Ovary (tissue), 3 donors: Measurements from ENCODE around the gene CCDC78.

Experiments used
- POLR2A ChIP-seq: fragments of 450-650 bp; IDR thresholded peaks from one replicate; pipeline ENCODE4 v1.6.1; 2017; ENCODE audit warnings: antibody characterized with exemption, mild to moderate bottlenecking, moderate library complexity
- TF ChIP-seq, protein P1 (sequence below), 3 donors: fragments of 450-650 bp in 2 of 3; fragments of 200-600 bp in 1 of 3; IDR thresholded peaks; one replicate each; pipeline versions ENCODE4 v1.5.1 to v1.8.0; 2016 to 2022; ENCODE audit warnings: antibody characterized with exemption in 3 of 3, mild to moderate bottlenecking in 1 of 3
- donor health status: DM: no; HTN: no; CAD: no.

DNA sequence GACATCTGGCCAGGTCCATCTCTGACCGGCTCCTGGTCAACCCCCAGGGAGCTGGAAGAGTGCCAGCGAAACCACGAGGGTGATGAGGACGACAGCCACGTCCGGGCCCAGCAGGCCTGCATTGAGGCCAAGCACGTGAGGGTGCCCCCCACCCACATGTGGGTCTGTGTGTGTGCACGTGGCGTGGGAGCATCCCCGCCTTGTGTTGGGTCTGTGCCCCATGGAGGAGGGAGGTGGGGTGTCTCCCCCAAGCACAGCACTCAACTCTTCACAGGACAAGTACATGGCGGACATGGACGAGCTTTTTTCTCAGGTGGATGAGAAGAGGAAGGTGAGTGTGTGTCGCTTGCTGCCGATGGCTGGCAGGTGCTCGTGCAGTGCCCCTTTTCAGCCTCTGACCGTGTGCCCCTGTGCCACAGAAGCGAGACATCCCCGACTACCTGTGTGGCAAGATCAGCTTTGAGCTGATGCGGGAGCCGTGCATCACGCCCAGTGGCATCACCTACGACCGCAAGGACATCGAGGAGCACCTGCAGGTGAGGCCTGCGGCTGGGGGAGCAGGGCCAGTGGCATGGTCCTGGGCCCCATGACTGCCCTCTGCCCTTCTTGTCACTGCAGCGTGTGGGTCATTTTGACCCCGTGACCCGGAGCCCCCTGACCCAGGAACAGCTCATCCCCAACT is 44.4 kb downstream of the CCDC78 start:
- TF ChIP-seq POLR2A, result no peak
- TF ChIP-seq, protein P1, sequence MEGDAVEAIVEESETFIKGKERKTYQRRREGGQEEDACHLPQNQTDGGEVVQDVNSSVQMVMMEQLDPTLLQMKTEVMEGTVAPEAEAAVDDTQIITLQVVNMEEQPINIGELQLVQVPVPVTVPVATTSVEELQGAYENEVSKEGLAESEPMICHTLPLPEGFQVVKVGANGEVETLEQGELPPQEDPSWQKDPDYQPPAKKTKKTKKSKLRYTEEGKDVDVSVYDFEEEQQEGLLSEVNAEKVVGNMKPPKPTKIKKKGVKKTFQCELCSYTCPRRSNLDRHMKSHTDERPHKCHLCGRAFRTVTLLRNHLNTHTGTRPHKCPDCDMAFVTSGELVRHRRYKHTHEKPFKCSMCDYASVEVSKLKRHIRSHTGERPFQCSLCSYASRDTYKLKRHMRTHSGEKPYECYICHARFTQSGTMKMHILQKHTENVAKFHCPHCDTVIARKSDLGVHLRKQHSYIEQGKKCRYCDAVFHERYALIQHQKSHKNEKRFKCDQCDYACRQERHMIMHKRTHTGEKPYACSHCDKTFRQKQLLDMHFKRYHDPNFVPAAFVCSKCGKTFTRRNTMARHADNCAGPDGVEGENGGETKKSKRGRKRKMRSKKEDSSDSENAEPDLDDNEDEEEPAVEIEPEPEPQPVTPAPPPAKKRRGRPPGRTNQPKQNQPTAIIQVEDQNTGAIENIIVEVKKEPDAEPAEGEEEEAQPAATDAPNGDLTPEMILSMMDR (IDR thresholded peaks at IDR 0.05), result no peak
